GM18907 (cell line): Measurements from ENCODE around the gene UBASH3A.

ENCODE experiments used
- ATAC-seq: cut with Tn5 transposase; IDR thresholded peaks from one replicate; pipeline ENCODE4 v1.9.1; 2021; ENCODE audit warnings: mild to moderate bottlenecking, moderate library complexity; ENCODE audit not compliant: unreplicated experiment

Gene UBASH3A

DNA sequence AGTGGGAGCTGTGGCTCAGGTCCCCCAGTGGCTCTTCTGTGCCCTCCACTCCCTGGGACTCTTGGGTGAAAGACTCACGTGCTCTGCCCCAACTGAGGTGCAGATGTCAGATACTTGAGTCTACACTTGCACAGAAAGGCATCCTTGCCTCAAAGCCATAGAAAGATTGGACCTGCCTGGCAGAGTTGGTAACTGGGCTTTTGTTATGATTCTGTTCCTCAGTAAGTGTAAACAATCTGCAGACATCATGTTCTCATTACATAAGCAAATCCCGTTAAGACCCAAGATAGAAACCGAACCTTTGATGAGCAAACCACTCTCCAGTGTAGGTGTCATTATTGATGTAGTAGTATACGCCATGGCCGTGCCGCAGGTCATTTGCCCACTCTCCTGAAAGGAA lies 82.4 kb downstream of the UBASH3A start:
- no peak for ATAC-seq

DNA sequence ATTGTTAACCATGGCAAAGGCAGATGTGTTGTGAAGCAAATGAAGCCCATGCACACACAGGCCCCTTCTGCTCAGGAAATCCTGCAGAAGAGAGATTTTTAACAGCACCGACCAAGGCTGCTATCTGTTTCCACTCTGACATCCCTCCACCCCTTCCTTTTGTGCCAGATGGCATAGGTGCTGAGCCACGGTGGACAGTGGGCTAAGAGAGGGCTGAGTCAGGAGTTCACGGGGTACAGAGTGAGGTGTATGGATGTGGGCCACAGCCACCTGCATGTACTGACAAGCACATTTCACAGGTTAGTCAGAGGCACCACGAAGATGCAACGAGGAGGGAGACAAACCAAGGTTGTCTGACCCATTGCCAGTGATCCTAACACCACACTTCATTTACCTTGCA lies 82.8 kb downstream of the UBASH3A start:
- ATAC-seq: no peak

- no peak for ATAC-seq
These were observed 85.4 kb downstream of the UBASH3A start for GRCh38 chr21:42489006-42489563.

DNA sequence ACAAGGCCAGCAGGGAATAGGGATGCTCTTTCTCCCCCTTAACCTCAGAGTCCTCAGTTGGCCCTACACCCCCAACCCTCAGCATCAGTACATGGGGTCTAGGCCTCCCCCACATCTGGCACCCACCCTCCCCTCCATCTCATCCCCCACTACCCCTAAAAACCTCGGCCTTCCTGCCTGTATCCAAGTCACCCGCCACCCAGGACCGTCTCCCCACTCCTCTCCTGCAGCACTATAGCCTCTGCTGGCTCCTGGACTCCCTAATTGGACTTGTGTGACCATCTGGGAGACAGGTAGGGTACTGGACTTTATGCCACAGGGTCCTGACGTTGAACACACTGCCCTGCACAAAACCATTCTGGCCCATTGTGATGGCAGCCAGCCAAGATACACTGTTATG lies 86.3 kb downstream of the UBASH3A start:
- no peak for ATAC-seq

DNA sequence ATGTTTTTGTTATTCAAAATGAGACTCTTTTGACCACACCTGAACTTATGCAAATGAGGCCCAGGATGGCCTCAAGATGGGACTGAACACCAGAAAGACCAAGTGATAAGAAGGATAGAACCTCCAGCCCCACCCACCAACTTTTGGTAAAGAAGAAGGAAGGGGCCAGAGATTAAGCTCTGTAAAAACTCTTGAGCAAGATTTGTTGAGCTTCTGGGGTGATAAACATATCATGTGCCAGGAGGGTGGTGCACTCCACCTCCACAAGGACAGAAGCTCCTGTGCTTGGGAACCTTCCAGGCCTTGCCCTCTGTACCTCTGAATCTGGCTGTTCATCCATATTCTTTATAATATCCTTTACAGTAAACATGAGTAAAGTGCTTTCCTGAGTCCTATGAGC lies 87.0 kb downstream of the UBASH3A start:
- no peak for ATAC-seq

DNA sequence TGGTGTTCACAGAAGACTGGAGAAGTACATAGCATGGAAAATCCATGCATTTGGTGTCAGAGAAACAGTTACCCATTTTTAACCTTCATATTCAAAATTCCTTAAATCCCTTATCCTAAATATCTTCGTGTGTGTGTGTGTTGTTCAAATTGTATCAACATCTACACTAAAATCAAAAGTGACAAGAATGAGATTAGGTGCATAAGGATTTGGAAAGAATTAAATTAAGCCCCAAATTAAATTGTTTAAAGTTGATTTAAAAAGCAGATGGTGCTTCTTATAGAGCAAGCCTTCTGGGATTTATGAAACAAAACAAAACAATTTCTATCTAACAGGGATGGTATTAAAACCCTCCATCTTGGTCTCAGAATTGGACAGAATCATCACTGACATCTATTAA lies 87.6 kb downstream of the UBASH3A start:
- ATAC-seq: no peak

- no peak for ATAC-seq
These were observed 88.5 kb downstream of the UBASH3A start for GRCh38 chr21:42492201-42492600.

GRCh38 chr21:42493109-42494060 lies 89.7 kb downstream of the UBASH3A start:
- ATAC-seq: no peak

GRCh38 chr21:42495027-42495426 lies 91.3 kb downstream of the UBASH3A start:
- no peak for ATAC-seq

- no peak for ATAC-seq
These were observed 92.0 kb downstream of the UBASH3A start for GRCh38 chr21:42495765-42496119.

- peak; percentile 98 for ATAC-seq
These were observed 92.6 kb downstream of the UBASH3A start, which contains the start of gene RSPH1 for GRCh38 chr21:42496120-42496838. RSPH1 (minus strand) TSS chr21:42496224; CDS start chr21:42496186, 38 bp downstream.

GRCh38 chr21:42496839-42497202 lies 93.1 kb downstream of the UBASH3A start:
- no peak for ATAC-seq
